ENCODE data around the gene GAS1. TPM values are rescaled to one million over a fixed set of nuclear protein-coding genes. Genes with fewer than 3 reads are reported as not detected.

The GAS1 gene
- total RNA-seq, 4 donors from 2014 or later: 3.4 to 49.2 (median 13.0) TPM

DNA sequence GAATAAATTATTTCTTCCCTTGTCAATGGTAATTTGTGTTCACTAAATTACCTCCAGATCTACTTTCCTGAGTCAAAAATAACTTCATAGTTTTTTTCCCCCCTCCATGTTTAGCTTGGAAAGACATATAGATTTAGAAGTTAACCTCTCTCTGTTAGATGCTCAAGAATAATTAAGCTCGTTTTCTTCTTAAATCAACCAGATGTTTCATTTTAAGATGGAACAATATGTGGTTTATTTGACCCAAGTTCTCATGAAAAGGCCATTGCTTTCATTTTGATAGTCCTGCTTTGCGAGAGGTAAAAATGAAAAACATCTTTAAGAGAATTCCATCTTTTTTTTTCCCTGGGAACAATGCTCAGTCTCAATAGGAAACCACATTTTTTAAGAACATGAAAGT, 27.7 kb upstream of the GAS1 start:
- intact Hi-C loops (cut with DNase I): no loop called here
- no peak overlapping the region for H3K4me3 ChIP-seq
- no peaks in the 10 kb centered on the region for H3K9me3 ChIP-seq
- no peak for DNase-seq
- H3K36me3 ChIP-seq: no peaks in the 10 kb centered on the region
- 67 to 72% methylated on average over 2 of the region's 2 CpGs for WGBS, 2 donors
- no peaks in the 10 kb centered on the region for H3K27me3 ChIP-seq
- H3K27ac ChIP-seq: no peak overlapping the region
- TF ChIP-seq, protein P1, sequence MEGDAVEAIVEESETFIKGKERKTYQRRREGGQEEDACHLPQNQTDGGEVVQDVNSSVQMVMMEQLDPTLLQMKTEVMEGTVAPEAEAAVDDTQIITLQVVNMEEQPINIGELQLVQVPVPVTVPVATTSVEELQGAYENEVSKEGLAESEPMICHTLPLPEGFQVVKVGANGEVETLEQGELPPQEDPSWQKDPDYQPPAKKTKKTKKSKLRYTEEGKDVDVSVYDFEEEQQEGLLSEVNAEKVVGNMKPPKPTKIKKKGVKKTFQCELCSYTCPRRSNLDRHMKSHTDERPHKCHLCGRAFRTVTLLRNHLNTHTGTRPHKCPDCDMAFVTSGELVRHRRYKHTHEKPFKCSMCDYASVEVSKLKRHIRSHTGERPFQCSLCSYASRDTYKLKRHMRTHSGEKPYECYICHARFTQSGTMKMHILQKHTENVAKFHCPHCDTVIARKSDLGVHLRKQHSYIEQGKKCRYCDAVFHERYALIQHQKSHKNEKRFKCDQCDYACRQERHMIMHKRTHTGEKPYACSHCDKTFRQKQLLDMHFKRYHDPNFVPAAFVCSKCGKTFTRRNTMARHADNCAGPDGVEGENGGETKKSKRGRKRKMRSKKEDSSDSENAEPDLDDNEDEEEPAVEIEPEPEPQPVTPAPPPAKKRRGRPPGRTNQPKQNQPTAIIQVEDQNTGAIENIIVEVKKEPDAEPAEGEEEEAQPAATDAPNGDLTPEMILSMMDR (IDR thresholded peaks at IDR 0.05): no peak
- no peak for TF ChIP-seq POLR2A (IDR thresholded peaks at IDR 0.05)
- peaks cover 0 to 5% (median 0%) of the 10 kb centered on the region in 3 donors for H3K4me1 ChIP-seq

DNA sequence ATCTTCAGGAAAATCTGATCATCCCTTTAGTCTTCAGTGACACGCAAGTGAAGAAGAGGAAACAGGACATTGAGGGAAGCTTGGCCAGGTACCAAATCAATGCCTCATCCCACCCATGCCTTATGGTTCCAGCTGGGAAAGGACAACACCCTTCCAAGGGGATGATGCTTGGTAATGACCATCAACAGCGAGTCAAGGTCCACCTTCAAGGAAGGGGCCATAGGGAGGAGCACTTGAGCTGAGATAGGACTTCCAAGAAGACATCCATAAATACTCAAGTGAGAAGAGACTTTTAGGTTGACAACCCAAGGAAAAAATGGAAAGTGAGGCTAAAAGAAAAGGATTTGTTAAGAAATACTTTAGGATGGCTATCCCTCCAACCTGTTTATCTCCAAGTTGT, 27.1 kb upstream of the GAS1 start:
- WGBS, 2 donors: 82 to 84% methylated on average over 2 of the region's 2 CpGs
- no peaks in the 10 kb centered on the region for H3K36me3 ChIP-seq
- DNase-seq: no peak
- intact Hi-C loops (cut with DNase I): no loop called here
- no peak overlapping the region for H3K27ac ChIP-seq
- peaks cover 0 to 5% (median 0%) of the 10 kb centered on the region in 3 donors for H3K4me1 ChIP-seq
- no peaks in the 10 kb centered on the region for H3K9me3 ChIP-seq
- no peaks in the 10 kb centered on the region for H3K27me3 ChIP-seq
- TF ChIP-seq, protein P1 (IDR thresholded peaks at IDR 0.05): no peak
- no peak for TF ChIP-seq POLR2A (IDR thresholded peaks at IDR 0.05)
- H3K4me3 ChIP-seq: no peak overlapping the region

DNA sequence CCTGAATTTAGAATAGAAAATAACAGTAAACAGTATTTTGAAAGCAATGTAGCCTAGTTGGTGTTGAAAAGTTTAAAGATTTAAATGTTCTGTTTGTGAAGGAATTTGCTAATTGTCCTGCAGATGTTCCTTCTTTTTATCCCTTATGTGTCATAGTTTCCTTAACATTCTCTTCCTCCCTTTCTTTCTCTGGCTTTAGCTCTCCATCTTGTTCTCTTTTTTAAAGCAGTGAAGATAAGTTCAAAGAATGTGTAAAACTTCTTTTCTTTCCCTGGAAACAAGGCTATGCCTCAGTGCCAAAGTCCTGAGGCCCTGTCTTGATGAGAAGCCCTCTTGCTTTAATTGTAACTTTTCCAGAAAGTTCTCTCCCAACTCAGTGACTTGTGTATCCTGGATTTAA, 24.4 kb upstream of the GAS1 start:
- Histone ChIP-seq H3K4me3 (no peak overlapping the region), H3K27ac (no peak overlapping the region), H3K4me1 (peaks cover 0 to 6% (median 0%) of the 10 kb centered on the region in 3 donors), H3K36me3 (no peaks in the 10 kb centered on the region), H3K27me3 (no peaks in the 10 kb centered on the region), H3K9me3 (no peaks in the 10 kb centered on the region)
- TF ChIP-seq, protein P1 (IDR thresholded peaks at IDR 0.05): no peak
- no peak for TF ChIP-seq POLR2A (IDR thresholded peaks at IDR 0.05)
- intact Hi-C loops (cut with DNase I): no loop called here
- DNase-seq: no peak

DNA sequence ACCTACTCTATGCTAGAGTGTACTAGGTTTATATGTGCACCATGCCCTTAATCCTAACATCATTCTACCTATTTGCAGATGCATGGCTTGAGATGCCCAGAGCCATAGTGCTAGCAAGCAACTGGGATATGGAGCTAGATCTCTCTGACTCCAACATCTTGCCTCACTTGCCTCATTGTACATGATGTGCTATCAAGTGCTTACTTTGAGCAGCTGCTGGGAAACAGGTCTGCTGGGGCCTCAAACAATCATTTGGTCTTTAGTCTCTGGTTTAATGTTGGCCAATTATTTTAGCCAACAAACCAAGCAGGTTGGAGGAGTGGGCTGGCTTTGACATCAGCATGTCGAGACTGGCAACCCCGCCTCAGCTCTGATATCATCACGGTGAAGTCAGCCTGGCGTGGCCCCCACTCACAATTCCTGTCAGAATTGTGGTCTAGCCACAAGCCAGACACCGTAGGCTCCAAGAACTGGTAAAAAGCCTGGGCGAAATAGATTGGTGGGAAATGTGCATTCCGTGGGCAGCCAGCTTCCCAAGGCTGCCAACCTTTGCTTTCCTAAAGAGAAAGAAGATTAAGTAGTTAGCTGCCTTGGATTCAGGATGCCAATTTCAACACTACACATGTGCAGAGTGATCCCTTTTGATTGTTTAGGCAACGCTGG, 21.1 kb upstream of the GAS1 start:
- Histone ChIP-seq H3K27me3 (peaks cover 0 to under 1% (median 0%) of the 10 kb centered on the region in 4 donors), H3K4me1 (peaks cover 0 to 18% (median 4%) of the 10 kb centered on the region in 3 donors), H3K36me3 (no peaks in the 10 kb centered on the region), H3K27ac (no peak overlapping the region), H3K9me3 (no peaks in the 10 kb centered on the region), H3K4me3 (no peak overlapping the region)
- no peak for TF ChIP-seq POLR2A (IDR thresholded peaks at IDR 0.05)
- TF ChIP-seq, protein P1 (IDR thresholded peaks at IDR 0.05): no peak
- intact Hi-C loops (cut with DNase I): no loop called here
- DNase-seq: no peak
- 44 to 67% methylated on average over 4 to 8 of the region's 8 CpGs for WGBS, 2 donors

DNA sequence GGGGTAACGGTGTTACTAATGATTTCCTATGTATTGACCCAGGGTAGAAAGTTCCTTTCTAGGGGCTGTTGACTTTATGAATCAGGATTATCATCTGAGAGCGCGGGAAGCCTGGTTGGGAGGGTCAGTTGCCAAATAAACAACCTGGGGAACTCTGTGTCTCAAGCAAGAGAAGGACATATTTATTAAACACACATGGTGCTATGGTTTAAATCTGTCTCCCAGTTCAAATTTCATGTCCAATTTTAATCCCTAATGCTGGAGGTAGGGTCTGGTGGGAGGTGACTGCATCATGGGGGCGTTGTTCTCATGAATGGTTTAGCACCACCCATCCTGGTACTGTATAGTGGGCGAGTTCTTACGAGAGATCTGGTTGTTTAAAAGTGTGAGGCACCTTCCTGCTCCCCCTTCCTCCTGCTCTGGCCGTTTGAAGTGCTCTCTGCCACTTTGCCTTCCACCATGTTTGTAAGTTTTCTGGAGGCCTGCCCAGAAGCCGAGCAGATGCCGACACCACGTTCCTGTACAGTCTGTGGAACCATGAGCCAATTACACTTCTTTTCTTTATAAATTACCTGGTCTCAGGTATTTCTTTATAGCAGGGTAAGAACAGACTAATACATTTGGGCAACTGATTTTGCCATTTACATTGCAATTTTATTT, 19.7 kb upstream of the GAS1 start:
- Histone ChIP-seq H3K36me3 (no peaks in the 10 kb centered on the region), H3K4me1 (peaks cover 0 to 18% (median 4%) of the 10 kb centered on the region in 3 donors), H3K27me3 (peaks cover 0 to 4% (median 0%) of the 10 kb centered on the region in 4 donors), H3K9me3 (no peaks in the 10 kb centered on the region), H3K4me3 (no peak overlapping the region), H3K27ac (peak overlapping the region in 1 of 4 donors; percentile 62)
- intact Hi-C loops (cut with DNase I): no loop called here
- TF ChIP-seq, protein P1 (IDR thresholded peaks at IDR 0.05): no peak
- no peak for TF ChIP-seq POLR2A (IDR thresholded peaks at IDR 0.05)
- 68 to 77% methylated on average over 8 to 10 of the region's 10 CpGs for WGBS, 2 donors
- no peak for DNase-seq
